HG03521 (cell line): ENCODE data around the gene GLP1R.

Experiments
- ATAC-seq: cut with Tn5 transposase; IDR thresholded peaks from one replicate; pipeline ENCODE4 v1.9.1; 2021; ENCODE audit warnings: mild to moderate bottlenecking, moderate library complexity; ENCODE audit not compliant: unreplicated experiment

Gene GLP1R

DNA sequence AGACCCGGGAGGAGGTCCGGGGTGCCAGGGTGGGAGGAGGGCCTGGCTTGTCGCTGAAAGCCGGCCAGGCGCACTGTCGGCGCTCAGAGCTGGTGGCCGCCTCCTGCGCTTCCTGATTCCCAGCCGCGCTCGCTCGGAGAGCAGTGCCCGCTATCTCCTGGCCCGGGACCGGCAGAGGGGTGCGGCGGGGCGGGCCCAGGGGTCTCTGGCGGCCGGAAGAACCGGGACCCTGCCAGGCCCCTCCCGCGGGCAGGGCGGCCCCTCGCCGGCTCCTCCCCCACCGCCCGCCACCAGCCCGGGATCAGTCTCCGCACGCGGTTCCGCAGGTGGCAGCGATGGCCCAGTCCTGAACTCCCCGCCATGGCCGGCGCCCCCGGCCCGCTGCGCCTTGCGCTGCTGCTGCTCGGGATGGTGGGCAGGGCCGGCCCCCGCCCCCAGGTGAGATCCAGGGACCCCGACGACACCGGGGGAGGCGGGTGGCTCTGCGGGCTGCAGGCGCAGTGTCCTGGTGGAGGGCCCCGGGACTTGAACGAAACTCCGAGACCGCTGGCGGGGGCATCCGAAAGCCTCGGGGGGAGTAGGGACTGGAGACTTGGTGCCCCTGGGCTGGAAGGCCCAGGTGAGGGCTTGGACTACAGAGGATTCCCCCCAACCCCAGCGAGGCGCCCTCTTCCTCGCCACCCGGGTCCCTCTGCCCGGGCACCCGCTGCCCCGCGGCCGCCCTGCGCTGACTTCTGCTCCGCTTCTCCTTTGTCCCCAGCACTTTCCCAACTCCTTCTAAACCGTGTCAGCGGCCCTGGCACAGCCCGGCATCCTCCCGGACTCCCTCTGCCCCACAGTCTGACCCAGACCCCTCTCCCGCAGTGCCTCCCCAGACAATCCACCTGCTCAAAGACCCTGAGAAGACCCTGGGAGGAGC is at the start of gene GLP1R:
GLP1R (plus strand) TSS at position 301 of the 919 bp plus-strand sequence; CDS start at position 361, 60 bp downstream.
- ATAC-seq: no peak

DNA sequence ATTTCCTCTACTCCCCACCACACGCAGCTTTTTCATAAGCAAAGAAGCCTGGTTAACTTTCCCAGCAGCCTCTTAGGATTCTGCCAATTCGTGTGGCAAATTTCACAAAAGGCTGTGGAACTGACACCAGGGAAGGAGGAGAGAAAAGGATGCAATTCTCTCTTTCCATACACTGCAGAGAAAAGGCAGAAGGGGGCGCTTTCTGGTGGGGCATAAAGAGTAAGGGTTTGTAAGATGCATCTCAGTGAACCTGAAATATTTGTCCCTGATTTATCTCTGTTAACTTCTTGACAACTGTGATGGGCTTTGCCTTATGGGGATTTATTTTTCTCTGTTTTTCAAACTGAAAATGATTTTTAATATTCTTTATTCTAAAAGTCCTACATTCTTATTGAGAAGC is 45.5 kb upstream of the GLP1R start:
- ATAC-seq: no peak

DNA sequence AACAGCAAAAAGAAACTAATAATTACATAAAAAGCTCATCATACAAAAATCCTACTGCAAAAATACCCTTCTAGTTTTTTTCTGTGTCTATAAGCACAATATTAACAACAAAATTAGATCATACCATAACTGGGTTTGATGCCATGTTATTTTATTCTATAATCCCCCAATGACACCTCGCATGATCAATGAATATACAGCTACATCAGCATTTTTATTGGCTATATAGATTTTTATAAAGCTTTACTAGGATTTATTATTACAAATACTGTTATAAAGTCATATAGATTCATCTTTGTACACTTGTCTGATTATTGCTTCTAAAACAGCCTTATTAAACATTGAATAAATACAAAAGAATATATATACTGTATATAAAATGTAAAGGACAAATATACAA is 45.1 kb upstream of the GLP1R start:
- ATAC-seq: no peak

DNA sequence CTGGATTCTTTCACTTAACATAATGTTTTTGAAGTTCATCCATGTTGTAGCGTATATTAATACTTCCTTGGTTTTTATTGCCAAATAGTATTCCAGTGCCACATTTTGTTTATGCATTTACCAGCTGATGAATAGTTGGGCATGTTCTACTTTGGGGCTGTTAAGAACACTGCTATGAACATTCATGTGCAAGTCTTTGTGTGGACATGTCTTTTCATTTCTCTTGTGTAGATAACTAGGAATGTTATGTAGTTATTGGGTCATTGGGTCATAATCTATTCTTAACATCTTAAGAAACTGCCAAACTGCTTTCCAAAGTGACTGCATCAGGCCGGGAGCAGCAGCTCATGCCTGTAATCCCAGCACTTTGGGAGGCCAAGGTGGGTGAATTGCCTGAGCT is 43.8 kb upstream of the GLP1R start:
- no peak for ATAC-seq

DNA sequence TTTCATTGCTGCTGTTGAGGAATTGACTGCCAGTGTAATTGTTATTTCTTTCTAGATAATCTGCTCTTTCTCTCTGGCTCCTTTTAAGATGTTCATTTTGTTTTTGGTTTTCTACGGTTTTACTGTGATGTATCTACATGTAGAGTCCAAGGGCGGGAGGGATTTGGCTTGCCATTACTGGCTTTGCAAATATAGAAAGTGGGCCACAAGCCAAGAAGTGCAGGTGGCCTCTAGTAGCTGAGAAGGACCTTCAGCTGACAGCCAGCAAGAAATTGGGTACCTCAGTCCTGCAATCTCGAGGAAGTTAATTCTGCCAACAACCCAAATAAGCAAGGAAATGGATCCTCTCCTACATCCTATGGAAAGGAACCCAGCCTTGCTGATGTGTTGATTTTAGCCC is 42.8 kb upstream of the GLP1R start:
- no peak for ATAC-seq

DNA sequence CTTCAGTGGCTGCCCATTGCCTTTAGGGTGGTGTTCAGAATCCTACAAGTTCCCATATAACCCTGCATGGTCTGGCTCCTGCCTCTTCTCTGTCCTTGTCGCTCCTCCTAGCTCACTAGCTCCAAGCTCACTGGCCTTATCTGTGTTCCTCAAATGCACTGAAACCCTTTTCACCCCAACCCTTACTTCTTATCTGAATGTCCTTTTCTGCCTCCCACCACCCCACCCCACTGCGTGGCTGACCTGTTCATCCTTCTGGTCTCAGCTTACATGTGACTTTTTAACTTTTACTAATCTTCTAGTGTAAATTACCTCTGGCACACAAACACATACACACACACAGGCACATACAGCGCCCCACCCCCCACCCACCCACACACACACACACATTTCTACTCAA is 41.0 kb upstream of the GLP1R start:
- ATAC-seq: no peak

DNA sequence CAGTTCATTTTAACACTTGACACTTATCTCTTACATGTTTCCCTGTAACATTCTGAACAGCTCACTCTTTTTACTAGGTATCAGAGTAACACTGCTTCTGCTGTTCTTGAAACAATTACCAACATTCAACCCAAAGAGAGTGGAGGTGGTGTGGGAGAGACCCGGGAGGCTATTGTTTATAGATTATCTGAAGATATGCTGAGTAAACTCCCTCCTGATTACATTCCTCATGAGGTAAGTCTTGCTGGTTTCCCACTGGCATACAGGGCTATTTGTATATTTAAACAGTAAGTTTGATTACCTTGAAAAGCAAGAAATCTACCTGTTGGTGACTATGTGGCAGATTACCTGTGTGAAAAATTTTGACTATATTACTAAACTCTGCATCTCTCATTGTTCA is 39.8 kb upstream of the GLP1R start:
- no peak for ATAC-seq

DNA sequence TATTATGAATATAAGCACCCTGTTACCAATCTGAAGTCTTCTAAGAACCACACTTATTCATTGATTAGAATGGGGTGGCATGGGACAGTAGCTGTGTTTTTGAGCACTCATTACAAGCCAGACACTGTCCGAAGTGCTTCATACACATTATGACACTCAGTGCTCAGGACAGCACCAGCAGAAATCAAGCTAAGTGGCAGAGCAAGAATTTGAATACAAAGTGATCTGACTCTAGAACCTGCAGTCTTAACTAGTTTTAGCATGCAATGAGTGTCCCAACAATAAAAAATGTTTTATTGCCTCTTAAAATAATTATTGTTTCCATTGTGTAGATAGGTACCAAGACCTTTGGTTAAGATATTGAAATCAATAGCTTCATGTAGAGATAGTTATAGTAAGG is 39.1 kb upstream of the GLP1R start:
- ATAC-seq: no peak

DNA sequence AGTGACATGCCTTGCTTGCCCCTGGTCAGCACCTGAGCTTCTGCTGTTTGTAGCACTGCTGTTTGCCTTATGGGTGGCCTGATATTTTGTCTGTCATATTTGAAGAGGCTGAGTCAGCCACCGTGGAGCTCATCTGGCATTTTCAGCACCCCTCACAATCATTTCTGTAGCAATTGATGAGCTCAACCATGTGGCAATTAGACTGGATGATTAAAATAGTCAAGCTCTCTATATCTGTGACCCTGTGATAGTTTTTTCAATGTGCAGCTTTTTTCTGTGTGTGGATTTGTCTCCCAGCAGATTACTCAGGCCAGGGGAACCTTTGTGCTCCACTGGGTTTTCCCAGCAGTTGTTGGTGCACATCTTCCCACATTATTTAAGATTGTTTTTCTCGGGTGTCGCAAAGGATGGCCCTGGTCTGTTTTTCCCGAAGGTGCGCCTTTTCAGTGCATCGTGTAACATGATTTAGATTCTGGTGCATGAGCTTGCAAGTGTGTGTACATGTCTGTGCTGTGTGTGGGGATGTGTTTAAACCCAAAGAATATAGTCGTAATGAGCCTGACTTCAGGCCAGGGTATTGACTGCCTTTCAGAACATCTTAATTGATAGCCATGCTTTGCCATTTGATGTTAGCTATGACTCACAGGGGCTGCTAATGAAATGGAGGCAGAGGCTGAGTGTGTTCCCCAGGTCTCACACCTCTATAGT is 31.6 kb upstream of the GLP1R start:
- ATAC-seq: no peak

DNA sequence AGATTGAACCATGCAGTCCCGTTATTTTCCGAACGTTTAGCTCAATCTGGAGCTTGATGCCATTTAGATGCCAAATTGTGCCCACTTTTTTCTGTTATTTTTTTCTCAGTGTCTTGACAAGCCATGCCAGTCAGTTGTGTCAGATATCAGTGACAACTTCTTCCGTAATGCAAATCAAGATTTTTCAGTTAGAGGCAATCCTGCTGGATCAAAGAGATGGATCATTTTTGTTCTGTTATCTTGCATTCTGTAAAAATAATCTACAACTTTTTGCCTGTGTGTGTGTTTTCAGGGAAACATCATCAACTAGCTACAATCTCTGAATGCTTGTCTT is 31.1 kb upstream of the GLP1R start:
- no peak for ATAC-seq

DNA sequence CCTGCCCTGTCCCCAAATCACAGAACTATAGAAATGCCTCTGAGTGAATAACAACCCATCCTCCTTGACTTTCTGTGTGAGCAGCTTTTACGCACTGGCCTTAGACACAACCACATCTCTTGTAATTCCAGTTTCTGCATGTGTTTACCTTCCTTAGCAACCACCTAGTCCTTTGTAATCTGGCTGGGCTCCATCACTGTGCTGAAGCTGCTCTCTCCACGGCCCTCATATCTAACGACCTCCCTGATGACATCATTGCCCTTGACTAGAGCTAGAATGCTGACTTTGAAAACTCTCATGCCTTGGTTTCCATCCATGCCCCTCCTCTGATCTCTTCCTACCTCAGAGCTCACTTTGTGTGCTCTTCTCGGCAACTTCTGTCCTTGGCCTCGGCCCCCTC is 30.5 kb upstream of the GLP1R start:
- ATAC-seq: no peak

DNA sequence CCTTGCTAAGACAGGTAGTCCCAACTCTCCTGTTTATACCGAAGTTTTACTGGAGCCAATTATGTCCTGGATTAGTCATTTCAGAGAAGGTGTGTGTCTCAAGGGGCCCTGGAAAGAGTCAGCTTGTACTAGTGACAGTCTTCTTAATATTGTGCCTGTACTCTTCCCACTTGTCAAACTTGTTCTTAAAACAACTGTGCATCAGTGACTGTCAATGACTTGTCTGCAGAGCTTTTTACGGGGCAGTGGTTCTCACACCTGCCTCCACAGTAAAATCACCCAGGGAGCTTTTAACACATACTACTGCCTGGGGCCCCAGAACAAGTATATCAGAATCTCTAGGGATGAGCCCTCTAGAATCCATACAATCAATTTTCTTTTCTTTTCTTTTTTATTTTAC is 28.4 kb upstream of the GLP1R start:
- no peak for ATAC-seq

DNA sequence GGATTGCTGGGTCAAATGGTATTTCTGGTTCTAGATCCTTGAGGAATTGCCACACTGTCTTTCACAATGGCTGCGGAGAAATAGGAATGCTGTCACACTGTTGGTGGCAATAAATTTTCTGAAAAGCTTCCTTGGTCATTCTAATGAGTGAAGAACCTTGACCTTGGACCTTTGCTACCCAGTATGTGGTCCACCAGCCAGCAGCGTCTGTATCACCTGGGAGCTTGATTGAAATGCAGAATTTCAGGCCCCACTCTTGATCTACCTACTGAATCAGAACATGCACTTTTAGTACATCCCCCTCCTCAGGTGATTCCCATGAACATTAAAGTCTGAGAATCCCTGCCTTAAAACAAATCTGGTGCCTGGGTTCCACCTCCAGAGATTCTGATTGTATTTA is 27.5 kb upstream of the GLP1R start:
- ATAC-seq: no peak

DNA sequence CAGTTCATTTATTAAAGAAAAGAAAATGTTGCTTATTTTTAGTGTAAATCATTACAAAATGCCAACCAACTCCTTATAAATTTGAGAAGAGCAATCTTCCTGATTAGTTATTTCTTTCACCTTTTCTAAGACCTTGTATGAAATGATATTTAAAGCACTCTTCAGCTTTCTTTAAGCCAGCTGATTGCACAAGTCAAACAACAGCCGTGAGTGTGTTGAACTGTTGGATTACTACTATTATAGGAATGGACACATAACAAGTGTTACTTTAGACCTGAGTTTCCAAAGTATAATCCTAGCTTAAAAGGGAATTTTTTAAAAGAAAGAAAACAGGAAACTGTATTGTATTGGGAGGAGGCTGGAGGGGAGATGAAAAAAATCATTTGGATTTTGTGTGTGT is 26.8 kb upstream of the GLP1R start:
- no peak for ATAC-seq

DNA sequence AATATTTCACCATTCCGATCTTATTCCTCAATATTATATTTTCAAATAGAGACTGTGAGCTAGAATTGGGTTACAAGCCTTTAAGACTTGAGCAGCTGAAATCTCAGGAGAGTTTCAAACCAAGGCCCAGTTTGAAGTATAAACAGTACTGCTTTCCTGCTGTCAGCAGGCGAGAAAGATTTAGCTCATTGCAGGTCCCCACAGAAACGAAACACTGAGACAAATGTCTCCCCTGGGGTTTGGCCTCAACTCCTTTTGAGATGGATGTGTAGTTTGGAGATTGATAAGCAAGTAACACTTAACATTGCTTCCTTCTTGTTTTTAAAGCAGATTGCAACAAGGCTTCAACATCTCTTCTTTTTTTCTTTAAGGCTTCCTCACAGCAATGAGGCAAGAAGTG is 22.4 kb upstream of the GLP1R start:
- ATAC-seq: no peak

DNA sequence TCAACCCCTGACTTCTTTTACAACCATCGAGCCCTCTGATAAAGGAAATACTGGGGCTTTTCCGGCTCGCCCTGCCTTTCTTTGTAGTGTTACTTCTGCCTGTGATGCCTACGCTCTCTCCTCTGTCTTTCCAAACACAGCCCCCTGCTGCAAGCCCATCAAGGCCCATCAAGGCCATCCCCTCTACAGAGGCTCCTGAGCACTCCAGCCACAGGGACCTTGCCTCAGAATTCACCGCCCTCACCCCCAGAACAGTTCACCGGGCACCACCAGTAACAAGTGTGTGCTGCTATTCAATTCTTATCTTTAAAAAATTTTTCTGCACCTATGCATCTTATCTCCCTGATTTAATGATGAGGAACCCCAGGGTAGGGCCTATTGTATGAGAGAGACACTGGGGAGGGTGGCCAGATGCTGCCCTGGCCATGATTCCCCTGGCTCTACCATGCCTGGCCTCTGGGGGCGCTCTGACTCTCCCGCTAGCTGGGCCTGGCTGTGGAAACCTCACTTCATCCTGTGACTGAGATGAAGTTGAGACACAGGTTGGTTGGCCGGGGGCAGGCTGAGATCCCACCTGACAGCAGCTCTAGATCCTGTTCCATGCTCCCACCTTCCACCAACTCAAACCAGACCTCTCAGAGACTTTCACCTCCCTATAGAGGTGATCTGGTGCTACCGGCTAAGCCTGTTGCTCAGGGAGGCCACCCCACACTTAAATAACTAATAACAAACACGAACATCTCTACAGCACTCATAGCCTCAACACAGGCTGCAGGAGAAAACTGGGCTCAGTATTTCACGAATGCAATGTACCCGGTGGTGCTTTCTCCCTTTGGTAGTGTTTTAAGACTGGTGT is 19.2 kb upstream of the GLP1R start:
- ATAC-seq: no peak

DNA sequence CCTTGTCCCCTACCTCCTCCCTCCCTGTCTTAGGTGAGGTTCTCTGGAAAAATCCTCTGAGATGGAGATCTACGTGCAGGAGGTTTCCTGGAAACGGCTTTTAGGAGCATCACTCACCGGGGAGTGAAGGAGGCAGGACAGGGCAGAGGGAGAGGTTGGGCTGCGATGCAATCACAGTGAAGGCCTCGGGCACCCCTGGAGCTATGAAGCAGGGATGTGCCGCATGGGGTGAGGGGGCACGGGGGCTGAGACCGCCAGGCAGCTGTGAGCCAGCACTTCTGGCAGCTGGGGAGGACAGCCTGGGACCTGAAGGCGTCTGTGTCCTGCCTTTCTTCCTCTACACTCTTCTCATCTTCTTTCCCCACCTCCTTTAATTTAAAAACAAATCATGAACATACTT is 12.9 kb upstream of the GLP1R start:
- no peak for ATAC-seq

DNA sequence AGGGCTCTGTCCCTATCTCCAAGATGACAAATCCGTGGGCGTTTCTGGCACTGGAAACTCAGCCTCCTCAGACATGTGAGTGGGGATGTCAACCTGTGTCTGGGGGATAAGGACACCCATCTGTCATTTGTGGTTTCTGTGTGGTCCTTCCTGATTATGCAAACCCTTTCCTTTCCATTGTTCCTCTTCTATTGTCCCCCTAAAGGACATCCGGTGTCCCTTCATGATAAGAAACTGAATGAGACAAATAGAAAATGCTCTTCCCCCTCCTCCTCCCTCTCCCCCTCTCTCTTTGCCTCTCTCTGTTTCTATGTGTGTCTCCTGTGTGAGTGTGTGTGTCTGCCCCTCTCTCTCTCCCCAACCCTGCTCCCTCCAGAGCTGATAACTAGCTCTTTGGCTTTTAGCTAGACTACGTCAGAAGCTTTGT is 11.5 kb upstream of the GLP1R start:
- no peak for ATAC-seq

DNA sequence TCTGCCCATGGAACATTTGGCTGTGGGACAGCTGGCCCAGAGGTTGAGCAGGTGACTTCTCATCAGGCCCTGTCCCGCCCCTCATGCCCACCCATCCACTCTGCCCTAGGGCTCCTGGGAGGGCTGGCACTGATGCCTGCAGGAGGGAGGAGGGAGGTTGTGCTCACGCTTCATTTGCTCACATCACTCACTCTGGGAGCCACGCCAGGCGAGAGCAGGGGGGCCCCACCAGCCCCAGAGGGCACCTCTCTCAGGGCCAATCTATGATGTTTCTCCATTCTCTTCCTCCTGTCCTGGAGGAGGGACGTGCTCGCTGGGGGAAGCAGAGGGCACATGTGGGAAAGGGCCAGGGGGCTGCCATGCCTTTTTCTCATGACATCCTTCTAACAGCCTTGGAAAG is 10.9 kb upstream of the GLP1R start:
- ATAC-seq: no peak

DNA sequence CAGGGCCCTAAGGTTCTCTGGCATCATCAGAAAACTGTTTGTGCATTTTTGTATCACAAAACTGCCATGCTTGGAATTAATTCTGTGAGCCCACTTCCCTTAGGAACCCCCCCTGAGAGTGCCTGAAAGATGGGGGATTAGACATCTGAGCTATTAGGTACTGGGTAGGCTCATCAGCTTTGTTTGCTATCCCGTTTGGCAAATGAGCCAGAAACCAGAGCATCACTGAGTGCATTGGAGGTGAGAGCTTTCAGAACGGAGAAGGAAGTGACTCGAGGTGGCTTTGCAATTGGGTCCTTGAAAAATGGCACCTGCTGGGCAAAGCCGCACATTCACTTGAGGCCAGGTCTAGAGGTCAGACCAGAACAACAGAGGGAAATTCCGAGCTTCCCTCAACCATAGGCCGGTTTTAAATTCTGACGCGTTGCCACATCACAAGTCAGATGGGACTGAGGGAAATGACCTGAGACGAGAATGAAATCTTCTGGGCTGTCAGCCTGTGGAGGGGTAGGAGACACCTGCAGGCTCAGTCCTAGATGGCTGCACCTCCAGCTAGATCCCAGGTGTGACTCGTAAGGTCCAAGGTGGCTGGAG is 8.4 kb upstream of the GLP1R start:
- no peak for ATAC-seq

DNA sequence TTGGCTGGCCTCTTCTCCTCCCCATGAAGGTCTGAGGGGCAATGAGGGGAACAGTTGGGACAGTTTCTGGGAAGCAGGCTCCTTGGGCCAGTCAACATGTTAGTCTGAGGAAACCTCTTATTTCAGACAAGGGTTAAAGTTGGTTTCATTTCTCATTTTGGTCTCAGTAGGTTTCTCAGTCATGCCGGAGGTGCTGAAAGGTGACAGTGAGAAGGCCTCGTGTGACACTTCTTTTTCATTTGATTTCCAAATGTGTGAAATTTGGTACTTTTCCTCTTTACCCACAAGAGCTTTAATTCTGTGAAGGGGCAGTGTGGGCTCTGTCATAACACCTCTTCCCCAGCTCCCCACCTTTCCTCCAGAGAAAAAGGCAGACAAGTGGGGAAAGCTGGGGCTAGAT is 7.5 kb upstream of the GLP1R start:
- no peak for ATAC-seq
